OCI-LY7 (cell line): ENCODE data around the gene SRRM2. TPM values are rescaled to one million over a fixed set of nuclear protein-coding genes. Genes with fewer than 3 reads are reported as not detected.
A peak's percentile ranks its signal among the peaks of the same experiment; 100 is the strongest.

ENCODE experiments used
- BruUV-seq: library from RNA; stranded (reverse); fragments of 400-500 nt; replicated peaks from 2 replicates; lab custom pipeline; 2021; lab: Mats Ljungman, UMichigan
- CTCF ChIA-PET: fragments of 300-600 bp; sonication (Branson Sonifier 250); formaldehyde crosslinking; loops from one replicate; lab custom pipeline; 2022; ENCODE audit warnings: antibody characterized with exemption; ENCODE audit not compliant: unreplicated experiment; lab: Charles Lee
- POLR2A ChIA-PET: fragments of 300-600 bp; sonication (Branson Sonifier 250); formaldehyde crosslinking; loops from one replicate; lab custom pipeline; 2022; ENCODE audit warnings: antibody characterized with exemption; lab: Charles Lee
- DNase-seq: peaks from one replicate; pipeline ENCODE4 v3.0.0-alpha.2; 2015; ENCODE audit warnings: low spot score
- H2AFZ ChIP-seq: fragments of 200-600 bp; sonication (generic), shearing (Covaris generic); 2 replicates; pipeline ENCODE4 v1.6.1; 2014; ENCODE audit warnings: mild to moderate bottlenecking, antibody characterized with exemption, low read length, moderate library complexity
- H3K27ac ChIP-seq: fragments of 200-600 bp; sonication (generic); 2 replicates; pipeline ENCODE4 v1.5.1; 2014; ENCODE audit warnings: mixed run types, low read depth, mild to moderate bottlenecking, moderate library complexity, low read length, inconsistent platforms; ENCODE audit not compliant: poor library complexity, severe bottlenecking
- H3K36me3 ChIP-seq: fragments of 200-600 bp; sonication (generic); 2 replicates; pipeline ENCODE4 v1.6.1; 2014; ENCODE audit warnings: mild to moderate bottlenecking, antibody characterized with exemption, low read length, moderate library complexity, mixed read lengths; ENCODE audit not compliant: insufficient read depth
- H3K4me1 ChIP-seq: fragments of 200-600 bp; sonication (generic); 2 replicates; pipeline ENCODE4 v1.5.1; 2014; ENCODE audit warnings: mild to moderate bottlenecking, low read length; ENCODE audit not compliant: insufficient read depth, poor library complexity, severe bottlenecking
- H3K4me2 ChIP-seq: fragments of 200-600 bp; sonication (generic); 2 replicates; pipeline ENCODE4 v1.6.1; 2014; ENCODE audit warnings: mild to moderate bottlenecking, low read length
- H3K4me3 ChIP-seq: fragments of 200-600 bp; sonication (generic); 2 replicates; pipeline ENCODE4 v1.5.1; 2014; ENCODE audit warnings: mild to moderate bottlenecking, low read depth, low read length; ENCODE audit not compliant: poor library complexity, severe bottlenecking
- H3K79me2 ChIP-seq: fragments of 200-600 bp; sonication (generic); 2 replicates; pipeline ENCODE4 v1.6.1; 2016; ENCODE audit warnings: low read depth, mild to moderate bottlenecking, low read length, moderate library complexity, mixed read lengths; ENCODE audit not compliant: insufficient read depth
- H3K9me2 ChIP-seq: fragments of 200-600 bp; sonication (generic); 2 replicates; pipeline ENCODE4 v1.6.1; 2016; ENCODE audit warnings: mild to moderate bottlenecking, low read length, mixed read lengths; ENCODE audit not compliant: insufficient read depth
- H3K9me3 ChIP-seq: fragments of 200-600 bp; sonication (generic); 2 replicates; pipeline ENCODE4 v1.6.1; 2014; ENCODE audit warnings: mild to moderate bottlenecking, mixed run types, low read length, mixed read lengths
- H4K20me1 ChIP-seq: fragments of 200-600 bp; sonication (generic); 2 replicates; pipeline ENCODE4 v1.6.1; 2014; ENCODE audit warnings: mild to moderate bottlenecking, antibody characterized with exemption, low read length, moderate library complexity, mixed read lengths; ENCODE audit not compliant: insufficient read depth
- EZH2phosphoT487 ChIP-seq: fragments of 200-600 bp; sonication (generic); IDR thresholded peaks from 2 replicates; pipeline ENCODE4 v1.6.1; 2018; ENCODE audit warnings: low read depth, borderline replicate concordance, mild to moderate bottlenecking, mixed run types, antibody characterized with exemption, low read length, moderate library complexity, mixed read lengths
- intact Hi-C: fragments of 100-400 bp; cut with micrococcal nuclease; formaldehyde crosslinking; loops from one replicate; pipeline ENCODE4 v1.10.0; 2022; ENCODE audit not compliant: unreplicated experiment
- total RNA-seq, 2 experiments: library from RNA; depleted of rRNA in 1 of 2; stranded (reverse); fragments of >200 nt in 1 of 2; shearing (Covaris generic) in 1 of 2; gene quantifications; 2 replicates each; pipeline ENCODE4 v1.2.3, GENCODE V29; 2014 to 2022
- TF ChIP-seq, protein P1 (sequence below): fragments of 200-600 bp; sonication (generic); conservative IDR thresholded peaks from 2 replicates; pipeline ENCODE4 v1.5.1; 2014; ENCODE audit warnings: mild to moderate bottlenecking, antibody characterized with exemption, low read length, moderate library complexity, mixed read lengths

SRRM2 gene
- total RNA-seq, 2 experiments from 2014 or later = 208 to 819 TPM

DNA sequence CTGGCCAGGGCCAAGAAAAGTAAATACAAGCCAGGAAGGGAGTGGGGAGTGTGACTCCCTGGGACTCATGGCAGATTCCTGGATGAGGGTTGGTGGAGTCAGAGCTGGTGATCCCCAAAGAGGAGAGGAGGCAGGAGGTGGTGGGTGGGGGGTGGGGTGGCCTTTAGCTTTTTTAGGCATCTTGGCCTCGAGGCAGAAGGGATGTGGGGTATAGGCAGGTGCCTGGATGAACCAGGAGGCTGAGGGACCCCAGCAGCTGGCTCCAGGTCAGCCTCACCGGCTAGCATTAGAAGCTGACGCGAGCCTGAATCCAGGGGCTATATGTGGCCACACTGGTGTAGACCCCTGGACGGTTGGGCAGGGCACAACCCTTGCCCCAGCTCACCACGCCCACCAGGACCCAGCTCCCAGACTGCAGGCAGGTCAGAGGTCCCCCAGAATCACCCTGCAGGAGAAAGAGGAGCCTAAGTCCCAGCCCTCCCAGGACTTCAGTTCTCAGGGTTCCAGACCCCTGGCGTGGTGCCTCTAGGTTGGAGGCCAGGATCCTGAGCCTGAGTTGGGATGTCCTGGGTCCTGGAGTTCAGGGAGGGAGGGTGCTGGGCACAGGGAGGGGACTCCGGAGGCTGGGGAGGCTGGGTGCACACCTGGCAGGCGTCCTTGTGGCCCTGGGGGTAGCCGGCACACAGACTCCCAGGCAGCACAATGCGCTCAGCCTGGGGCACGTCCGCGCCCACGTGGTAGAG, 32.1 kb downstream of the SRRM2 start:
- ChIA-PET CTCF (no interaction called here), POLR2A (no interaction called here)
- Histone ChIP-seq H3K9me2 (no peaks in the 10 kb centered on the region), H4K20me1 (no peaks in the 10 kb centered on the region), H3K9me3 (no peaks in the 10 kb centered on the region), H3K4me1 (no peaks in the 10 kb centered on the region), H3K36me3 (no peaks in the 10 kb centered on the region), H3K4me3 (no peak overlapping the region), H3K27ac (no peak overlapping the region), H3K4me2 (no peak overlapping the region), H2AFZ (no peak overlapping the region), H3K79me2 (no peaks in the 10 kb centered on the region)
- TF ChIP-seq, protein P1, sequence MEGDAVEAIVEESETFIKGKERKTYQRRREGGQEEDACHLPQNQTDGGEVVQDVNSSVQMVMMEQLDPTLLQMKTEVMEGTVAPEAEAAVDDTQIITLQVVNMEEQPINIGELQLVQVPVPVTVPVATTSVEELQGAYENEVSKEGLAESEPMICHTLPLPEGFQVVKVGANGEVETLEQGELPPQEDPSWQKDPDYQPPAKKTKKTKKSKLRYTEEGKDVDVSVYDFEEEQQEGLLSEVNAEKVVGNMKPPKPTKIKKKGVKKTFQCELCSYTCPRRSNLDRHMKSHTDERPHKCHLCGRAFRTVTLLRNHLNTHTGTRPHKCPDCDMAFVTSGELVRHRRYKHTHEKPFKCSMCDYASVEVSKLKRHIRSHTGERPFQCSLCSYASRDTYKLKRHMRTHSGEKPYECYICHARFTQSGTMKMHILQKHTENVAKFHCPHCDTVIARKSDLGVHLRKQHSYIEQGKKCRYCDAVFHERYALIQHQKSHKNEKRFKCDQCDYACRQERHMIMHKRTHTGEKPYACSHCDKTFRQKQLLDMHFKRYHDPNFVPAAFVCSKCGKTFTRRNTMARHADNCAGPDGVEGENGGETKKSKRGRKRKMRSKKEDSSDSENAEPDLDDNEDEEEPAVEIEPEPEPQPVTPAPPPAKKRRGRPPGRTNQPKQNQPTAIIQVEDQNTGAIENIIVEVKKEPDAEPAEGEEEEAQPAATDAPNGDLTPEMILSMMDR = no peak
- TF ChIP-seq EZH2phosphoT487 = no peak
- BruUV-seq = no TSS peak
- intact Hi-C loops = no loop called here
- DNase-seq = no peak

DNA sequence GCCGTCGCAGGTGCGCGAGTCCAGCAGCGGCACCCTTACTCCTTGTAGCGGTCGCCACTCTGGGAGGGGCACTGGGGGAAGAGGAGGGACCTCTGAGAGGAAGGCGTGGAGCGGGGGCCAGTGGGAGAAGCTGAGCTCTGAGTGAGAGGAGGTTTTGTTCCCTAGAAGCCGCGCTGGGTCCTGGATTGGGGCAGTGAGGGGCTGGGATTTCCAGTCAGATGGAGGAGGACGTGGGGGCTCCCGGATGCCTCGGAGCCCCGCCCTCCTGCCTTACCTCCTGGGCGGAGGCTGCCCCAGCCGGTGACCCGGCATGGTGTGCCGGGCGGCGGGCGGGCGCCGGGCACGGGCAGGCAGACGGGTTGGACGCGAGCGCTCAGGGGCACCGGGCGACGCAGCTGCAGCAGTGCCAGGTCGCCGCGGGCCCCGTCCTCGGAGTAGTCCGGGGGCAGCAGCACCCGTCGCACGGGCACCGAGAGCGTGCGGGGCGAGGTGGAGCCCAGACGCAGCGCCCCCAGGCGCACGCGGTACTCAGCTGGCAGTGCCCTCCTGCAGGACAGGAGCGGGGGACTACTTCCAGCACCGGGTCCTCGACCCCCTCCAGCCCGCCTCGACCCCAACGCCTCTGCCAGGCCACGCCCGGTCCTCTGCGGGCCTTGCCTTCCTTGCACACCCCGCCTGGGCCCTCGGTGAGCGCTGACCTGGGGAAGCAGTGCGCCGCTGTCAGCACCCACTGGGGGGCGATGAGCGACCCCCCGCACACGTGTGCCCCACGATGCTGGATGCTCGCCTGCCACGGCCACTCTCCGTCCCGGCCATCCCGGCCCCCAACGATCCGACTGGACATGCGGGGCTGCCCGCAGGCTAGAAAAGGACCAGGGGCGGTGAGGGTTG, 32.9 kb downstream of the SRRM2 start:
- no peak overlapping the region for H3K27ac ChIP-seq
- no peaks in the 10 kb centered on the region for H3K9me3 ChIP-seq
- ChIA-PET POLR2A (no interaction called here), CTCF (no interaction called here)
- TF ChIP-seq EZH2phosphoT487 = no peak
- TF ChIP-seq, protein P1 = peak; percentile 58
- H3K4me1 ChIP-seq = no peaks in the 10 kb centered on the region
- no peak for DNase-seq
- H3K36me3 ChIP-seq = no peaks in the 10 kb centered on the region
- no peak overlapping the region for H3K4me3 ChIP-seq
- no TSS peak for BruUV-seq
- H2AFZ ChIP-seq = no peak overlapping the region
- no peaks in the 10 kb centered on the region for H3K79me2 ChIP-seq
- no peak overlapping the region for H3K4me2 ChIP-seq
- no peaks in the 10 kb centered on the region for H4K20me1 ChIP-seq
- intact Hi-C loops = no loop called here
- no peaks in the 10 kb centered on the region for H3K9me2 ChIP-seq
